Breast epithelium (tissue), 4 donors: ENCODE measurements around the gene STXBP4. TPM values are rescaled to one million over a fixed set of nuclear protein-coding genes. Genes with fewer than 3 reads are reported as not detected.

Experiments
- DNase-seq, 2 donors: peaks; one replicate each; pipeline ENCODE4 v3.0.0-alpha.2; 2019; ENCODE audit warnings: low spot score in 2 of 2
- H3K27ac ChIP-seq, 2 donors: fragments of 200-600 bp; sonication (generic) in 1 of 2; one replicate each; pipeline ENCODE4 v1.5.1; 2016 to 2019; ENCODE audit warnings: mild to moderate bottlenecking in 1 of 2
- H3K27me3 ChIP-seq, 2 donors: fragments of 200-600 bp; sonication (generic) in 1 of 2; one replicate each; pipeline versions ENCODE4 v1.5.1 to v1.6.0; 2017 to 2019; ENCODE audit warnings: control low read depth in 1 of 2, mild to moderate bottlenecking in 1 of 2
- H3K36me3 ChIP-seq: fragments of 200-600 bp; one replicate; pipeline ENCODE4 v1.5.1; 2019
- H3K4me1 ChIP-seq, 2 donors: fragments of 200-600 bp; sonication (generic); one replicate each; pipeline ENCODE4 v1.5.1; 2016 to 2019; ENCODE audit warnings: control low read depth in 1 of 2
- H3K4me3 ChIP-seq, 3 donors: fragments of 200-600 bp; sonication (generic); 1 replicate in 2 of 3; 2 replicates in 1 of 3; pipeline ENCODE4 v1.5.1; 2016 to 2019; ENCODE audit warnings: mild to moderate bottlenecking in 3 of 3, moderate library complexity in 2 of 3
- H3K9me3 ChIP-seq, 2 donors: fragments of 200-600 bp; sonication (generic) in 1 of 2; one replicate each; pipeline ENCODE4 v1.5.1; 2016 to 2019; ENCODE audit warnings: control low read depth in 1 of 2
- CTCF ChIP-seq, 3 donors: fragments of 450-650 bp; IDR thresholded peaks; one replicate each; pipeline ENCODE4 v1.5.1; 2016 to 2017; ENCODE audit warnings: antibody characterized with exemption in 3 of 3, mild to moderate bottlenecking in 3 of 3, moderate library complexity in 3 of 3
- POLR2A ChIP-seq: fragments of 450-650 bp; IDR thresholded peaks from one replicate; pipeline ENCODE4 v1.6.1; 2016; ENCODE audit warnings: antibody characterized with exemption, mild to moderate bottlenecking, moderate library complexity
- POLR2AphosphoS5 ChIP-seq, 3 donors: sonication (generic); formaldehyde crosslinking; IDR thresholded peaks; one replicate each; pipeline ENCODE4 v1.6.1; 2017; ENCODE audit warnings: antibody characterized with exemption in 3 of 3
- intact Hi-C: fragments of 100-400 bp; cut with DNase I; formaldehyde crosslinking; loops from one replicate; pipeline ENCODE4 v1.15.1; 2023; ENCODE audit warnings: low total_unique reads
- total RNA-seq, 3 donors: library from RNA; depleted of rRNA; stranded (reverse); fragments of >200 nt; gene quantifications; one replicate each; pipeline ENCODE4 v1.1.0, GENCODE V29; 2016

Gene STXBP4
- total RNA-seq, 3 donors from 2014 or later: 10.4 to 29.2 (median 20.2) TPM

- Histone ChIP-seq H3K27ac (no peak overlapping the region), H3K9me3 (no peaks in the 10 kb centered on the region), H3K4me3 (no peak overlapping the region), H3K27me3 (no peaks in the 10 kb centered on the region), H3K4me1 (no peaks in the 10 kb centered on the region), H3K36me3 (no peaks in the 10 kb centered on the region)
- no peak for TF ChIP-seq POLR2A
- no peak for TF ChIP-seq POLR2AphosphoS5 (IDR thresholded peaks at IDR 0.05)
- no peak for TF ChIP-seq CTCF (IDR thresholded peaks at IDR 0.05)
- no peak for DNase-seq
- intact Hi-C loops: no loop called here
These were observed 113.0 kb downstream of the STXBP4 start for GRCh38 chr17:55081559-55081958.

GRCh38 chr17:55086635-55087058, 118.1 kb downstream of the STXBP4 start:
- no peak for DNase-seq
- intact Hi-C loops: no loop called here
- no peaks in the 10 kb centered on the region for H3K27me3 ChIP-seq
- no peaks in the 10 kb centered on the region for H3K36me3 ChIP-seq
- TF ChIP-seq POLR2AphosphoS5 (IDR thresholded peaks at IDR 0.05) (no peak), CTCF (IDR thresholded peaks at IDR 0.05) (no peak), POLR2A (no peak)
- no peaks in the 10 kb centered on the region for H3K9me3 ChIP-seq
- no peaks in the 10 kb centered on the region for H3K4me1 ChIP-seq
- no peak overlapping the region for H3K4me3 ChIP-seq
- H3K27ac ChIP-seq: no peak overlapping the region

GRCh38 chr17:55089256-55089655, 120.7 kb downstream of the STXBP4 start:
- Histone ChIP-seq H3K27me3 (no peaks in the 10 kb centered on the region), H3K9me3 (no peaks in the 10 kb centered on the region), H3K4me3 (no peak overlapping the region), H3K36me3 (no peaks in the 10 kb centered on the region), H3K27ac (no peak overlapping the region), H3K4me1 (no peaks in the 10 kb centered on the region)
- TF ChIP-seq POLR2A (no peak), CTCF (IDR thresholded peaks at IDR 0.05) (no peak)
- intact Hi-C loops: no loop called here
- no peak for DNase-seq

GRCh38 chr17:55090079-55090492, 121.5 kb downstream of the STXBP4 start:
- intact Hi-C loops: no loop called here
- DNase-seq: no peak
- Histone ChIP-seq H3K27ac (no peak overlapping the region), H3K27me3 (no peaks in the 10 kb centered on the region), H3K36me3 (no peaks in the 10 kb centered on the region), H3K4me1 (no peaks in the 10 kb centered on the region), H3K9me3 (no peaks in the 10 kb centered on the region), H3K4me3 (no peak overlapping the region)
- TF ChIP-seq POLR2A (no peak), POLR2AphosphoS5 (IDR thresholded peaks at IDR 0.05) (no peak), CTCF (IDR thresholded peaks at IDR 0.05) (no peak)

GRCh38 chr17:55093353-55093752, 124.8 kb downstream of the STXBP4 start:
- H3K4me1 ChIP-seq: no peaks in the 10 kb centered on the region
- H3K36me3 ChIP-seq: no peaks in the 10 kb centered on the region
- TF ChIP-seq POLR2AphosphoS5 (IDR thresholded peaks at IDR 0.05) (no peak), POLR2A (no peak), CTCF (IDR thresholded peaks at IDR 0.05) (no peak)
- H3K27me3 ChIP-seq: no peaks in the 10 kb centered on the region
- intact Hi-C loops: no loop called here
- H3K4me3 ChIP-seq: no peak overlapping the region
- H3K27ac ChIP-seq: peak overlapping the region in 1 of 2 donors; percentile 5
- DNase-seq: no peak
- H3K9me3 ChIP-seq: no peaks in the 10 kb centered on the region
